ENCODE measurements around the gene APBB1IP.
"Not testable (repeated sequence)": the region's sequence is repeated elsewhere in the genome, so short reads cannot be mapped to it uniquely, and the experiment has no call there.

The APBB1IP gene

GRCh38 chr10:26557641-26558014 is 119.5 kb downstream of the APBB1IP start:
- Mint-ChIP-seq H3K36me3 (ENCODE audit: low read depth) (peaks cover 40% of the 10 kb centered on the region), H3K27me3 (ENCODE audit: low read depth) (no peaks in the 10 kb centered on the region), H3K4me1 (ENCODE audit: low read depth) (no peaks in the 10 kb centered on the region), H3K9me3 (no peaks in the 10 kb centered on the region), H3K27ac (no peak overlapping the region), H3K4me3 (no peak overlapping the region)

DNA sequence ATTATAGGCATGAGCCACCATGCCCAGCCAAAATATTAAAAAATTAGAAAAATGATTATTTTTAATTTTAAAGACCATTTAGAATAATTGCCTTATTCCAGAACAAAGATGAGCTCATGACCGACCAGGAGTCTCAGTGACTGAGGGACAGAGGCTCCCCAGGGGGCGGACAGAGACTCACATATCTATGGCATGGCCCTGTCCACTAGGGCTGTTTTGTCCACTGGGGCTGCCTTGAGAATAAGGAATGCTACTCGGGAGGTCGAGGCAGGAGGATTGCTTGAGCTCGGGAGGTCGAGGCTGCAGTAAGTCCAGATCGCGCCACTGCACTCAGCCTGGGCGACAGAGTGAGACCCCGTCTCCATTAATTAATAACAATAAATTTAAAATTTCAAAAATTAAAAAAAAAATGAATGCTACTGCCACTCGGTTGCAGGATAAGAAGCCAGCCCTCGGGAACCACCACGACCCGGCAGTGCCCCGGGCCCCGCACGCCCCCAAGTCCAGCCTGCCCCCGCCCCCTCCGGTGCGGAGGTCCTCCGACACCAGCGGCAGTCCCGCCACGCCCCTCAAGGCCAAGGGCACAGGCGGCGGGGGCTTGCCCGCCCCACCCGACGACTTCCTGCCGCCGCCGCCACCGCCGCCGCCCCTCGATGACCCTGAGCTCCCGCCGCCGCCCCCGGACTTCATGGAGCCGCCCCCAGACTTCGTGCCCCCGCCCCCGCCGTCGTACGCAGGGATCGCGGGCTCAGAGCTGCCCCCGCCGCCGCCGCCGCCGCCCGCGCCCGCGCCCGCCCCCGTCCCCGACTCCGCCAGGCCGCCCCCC is 128.6 kb downstream of the APBB1IP start:
- H3K27me3 Mint-ChIP-seq (ENCODE audit: low read depth), result no peaks in the 10 kb centered on the region
- H3K9me3 Mint-ChIP-seq, result peaks cover 5% of the 10 kb centered on the region
- no peaks in the 10 kb centered on the region for H3K4me1 Mint-ChIP-seq (ENCODE audit: low read depth)
- no peak overlapping the region for H3K27ac Mint-ChIP-seq
- no peak overlapping the region for H3K4me3 Mint-ChIP-seq
- peaks cover 59% of the 10 kb centered on the region for H3K36me3 Mint-ChIP-seq (ENCODE audit: low read depth)

DNA sequence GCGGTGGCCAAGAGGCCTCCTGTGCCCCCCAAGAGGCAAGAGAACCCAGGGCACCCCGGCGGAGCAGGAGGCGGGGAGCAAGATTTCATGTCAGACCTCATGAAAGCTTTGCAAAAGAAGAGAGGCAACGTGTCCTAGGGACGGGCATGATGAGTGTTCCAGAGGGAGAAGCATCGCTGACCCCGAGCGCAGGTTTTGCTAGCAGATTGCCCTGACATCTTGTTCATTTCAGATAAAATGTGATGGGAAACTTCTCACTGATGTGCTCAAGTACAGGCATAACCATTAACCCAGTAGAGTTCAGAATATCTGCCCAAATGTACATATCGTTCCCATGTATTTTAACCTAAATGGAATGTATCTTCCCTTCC is 129.2 kb downstream of the APBB1IP start:
- no peak overlapping the region for H3K4me3 Mint-ChIP-seq
- no peak overlapping the region for H3K27ac Mint-ChIP-seq
- H3K27me3 Mint-ChIP-seq (ENCODE audit: low read depth), result no peaks in the 10 kb centered on the region
- no peaks in the 10 kb centered on the region for H3K4me1 Mint-ChIP-seq (ENCODE audit: low read depth)
- H3K9me3 Mint-ChIP-seq, result peaks cover 5% of the 10 kb centered on the region
- H3K36me3 Mint-ChIP-seq (ENCODE audit: low read depth), result peaks cover 58% of the 10 kb centered on the region

DNA sequence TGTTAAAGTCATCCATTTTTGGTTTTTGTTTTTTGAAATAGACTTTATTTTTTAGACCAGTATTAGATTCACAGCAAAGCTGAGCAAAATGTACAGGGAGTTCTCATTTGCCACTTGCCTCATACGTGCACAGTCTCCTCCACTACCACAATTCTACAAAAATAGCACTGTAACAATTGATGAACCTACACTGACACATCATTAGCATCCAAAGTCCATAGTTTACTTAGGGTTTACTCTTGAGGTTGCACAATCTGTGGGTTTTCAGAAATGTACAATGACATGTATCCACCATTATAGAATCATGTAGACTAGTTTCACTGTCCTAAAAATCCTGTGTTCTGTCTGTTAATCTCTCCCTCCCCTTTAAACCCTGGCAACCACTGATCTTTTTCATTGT is 133.5 kb downstream of the APBB1IP start:
- Mint-ChIP-seq H3K4me1 (ENCODE audit: low read depth) (no peaks in the 10 kb centered on the region), H3K27ac (no peak overlapping the region), H3K27me3 (ENCODE audit: low read depth) (no peaks in the 10 kb centered on the region), H3K36me3 (ENCODE audit: low read depth) (peaks cover 50% of the 10 kb centered on the region), H3K9me3 (peaks cover 20% of the 10 kb centered on the region), H3K4me3 (no peak overlapping the region)

GRCh38 chr10:26573674-26574073 is 135.5 kb downstream of the APBB1IP start:
- H3K27ac Mint-ChIP-seq, result no peak overlapping the region
- no peak overlapping the region for H3K4me3 Mint-ChIP-seq

DNA sequence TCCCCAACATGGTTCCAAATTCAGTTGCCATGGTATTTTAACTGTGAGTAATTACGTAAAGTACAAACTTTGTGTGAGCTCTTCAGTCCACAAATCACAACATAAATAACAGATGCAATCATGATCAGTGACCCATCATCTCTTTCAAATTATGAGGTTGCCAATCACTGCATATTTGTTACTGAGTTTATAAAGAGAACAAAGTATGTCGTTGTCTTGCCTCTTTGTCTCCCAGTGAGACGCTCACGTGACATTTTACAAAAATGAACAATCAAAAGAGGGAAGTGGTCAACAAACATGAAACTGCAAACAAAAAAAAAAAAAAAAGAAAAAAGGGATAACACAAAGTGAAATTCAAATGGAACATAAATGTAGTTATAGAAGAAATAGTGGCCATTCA is 136.6 kb downstream of the APBB1IP start:
- Mint-ChIP-seq H3K27ac (no peak overlapping the region), H3K9me3 (peaks cover 20% of the 10 kb centered on the region), H3K4me1 (ENCODE audit: low read depth) (no peaks in the 10 kb centered on the region), H3K4me3 (no peak overlapping the region), H3K36me3 (ENCODE audit: low read depth) (peaks cover 31% of the 10 kb centered on the region), H3K27me3 (ENCODE audit: low read depth) (no peaks in the 10 kb centered on the region)

More at GRCh38 chr10:26573674-26574073, 135.5 kb downstream of the APBB1IP start:
- H3K36me3 Mint-ChIP-seq (ENCODE audit: low read depth), result peaks cover 36% of the 10 kb centered on the region
- peaks cover 20% of the 10 kb centered on the region for H3K9me3 Mint-ChIP-seq
- no peaks in the 10 kb centered on the region for H3K27me3 Mint-ChIP-seq (ENCODE audit: low read depth)
- H3K4me1 Mint-ChIP-seq (ENCODE audit: low read depth), result no peaks in the 10 kb centered on the region

GRCh38 chr10:26578371-26578770 is 140.2 kb downstream of the APBB1IP start:
- not testable (repeated sequence) for H3K27me3 Mint-ChIP-seq (ENCODE audit: low read depth)
- Mint-ChIP-seq H3K36me3 (ENCODE audit: low read depth) (peaks cover 12% of the 10 kb centered on the region), H3K9me3 (peaks cover 15% of the 10 kb centered on the region)

GRCh38 chr10:26579256-26580063 is 141.3 kb downstream of the APBB1IP start:
- no peak overlapping the region for H3K4me3 Mint-ChIP-seq
- H3K27ac Mint-ChIP-seq, result no peak overlapping the region
- no peaks in the 10 kb centered on the region for H3K4me1 Mint-ChIP-seq (ENCODE audit: low read depth)
- peaks cover 6% of the 10 kb centered on the region for H3K36me3 Mint-ChIP-seq (ENCODE audit: low read depth)
- H3K9me3 Mint-ChIP-seq, result peaks cover 10% of the 10 kb centered on the region
- H3K27me3 Mint-ChIP-seq (ENCODE audit: low read depth), result no peaks in the 10 kb centered on the region

More at GRCh38 chr10:26578371-26578770, 140.2 kb downstream of the APBB1IP start:
- H3K27ac Mint-ChIP-seq; H3K4me1 Mint-ChIP-seq (ENCODE audit: low read depth); H3K4me3 Mint-ChIP-seq: not testable (repeated sequence)

DNA sequence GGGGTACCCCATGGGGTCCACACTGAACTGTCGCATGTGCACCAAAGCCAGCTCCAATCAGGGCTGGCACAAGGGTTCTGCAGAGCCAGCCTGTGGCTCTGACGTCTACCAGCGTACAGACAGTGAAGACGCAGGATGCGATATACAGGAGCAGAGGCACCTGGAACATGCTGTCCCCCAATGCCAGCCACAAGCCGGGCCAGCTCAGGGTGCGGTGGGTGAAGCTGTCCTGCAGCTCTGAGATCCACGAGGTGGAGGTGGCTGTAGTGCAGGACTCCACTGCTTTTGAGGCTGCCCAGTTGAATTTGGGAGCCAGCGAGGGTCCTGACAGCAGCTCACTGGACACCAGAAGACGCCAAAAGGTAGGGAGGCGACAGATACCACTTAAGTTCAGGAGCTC is 148.1 kb downstream of the APBB1IP start:
- no peaks in the 10 kb centered on the region for H3K4me1 Mint-ChIP-seq (ENCODE audit: low read depth)
- H3K4me3 Mint-ChIP-seq, result no peak overlapping the region
- H3K36me3 Mint-ChIP-seq (ENCODE audit: low read depth), result no peaks in the 10 kb centered on the region
- H3K27ac Mint-ChIP-seq, result no peak overlapping the region
- no peaks in the 10 kb centered on the region for H3K9me3 Mint-ChIP-seq
- H3K27me3 Mint-ChIP-seq (ENCODE audit: low read depth), result no peaks in the 10 kb centered on the region

GRCh38 chr10:26588611-26589010 is 150.5 kb downstream of the APBB1IP start:
- no peaks in the 10 kb centered on the region for H3K4me1 Mint-ChIP-seq (ENCODE audit: low read depth)
- H3K27ac Mint-ChIP-seq, result no peak overlapping the region
- H3K36me3 Mint-ChIP-seq (ENCODE audit: low read depth), result no peaks in the 10 kb centered on the region
- no peaks in the 10 kb centered on the region for H3K27me3 Mint-ChIP-seq (ENCODE audit: low read depth)
- H3K4me3 Mint-ChIP-seq, result no peak overlapping the region
- no peaks in the 10 kb centered on the region for H3K9me3 Mint-ChIP-seq

DNA sequence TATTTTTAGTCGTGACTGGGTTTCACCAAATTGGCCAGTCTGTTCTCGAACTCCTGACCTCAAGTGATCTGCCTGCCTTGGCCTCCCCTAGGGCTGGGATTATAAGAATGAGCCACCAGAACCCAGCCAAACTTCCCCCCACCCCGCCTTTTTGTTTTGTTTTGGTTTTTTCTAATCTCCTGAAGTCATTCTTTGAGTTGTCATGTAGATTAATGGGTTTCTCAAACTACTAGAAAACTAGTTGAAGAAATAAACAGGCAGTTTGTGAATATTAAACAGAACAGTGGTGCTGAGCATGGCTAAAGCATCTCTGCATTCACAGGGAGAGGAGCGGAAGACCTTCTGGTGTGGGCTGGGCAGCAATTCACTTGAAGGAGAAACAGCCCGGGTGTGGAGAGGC is 151.7 kb downstream of the APBB1IP start:
- not testable (repeated sequence) for H3K9me3 Mint-ChIP-seq; H3K27ac Mint-ChIP-seq; H3K36me3 Mint-ChIP-seq (ENCODE audit: low read depth); H3K4me1 Mint-ChIP-seq (ENCODE audit: low read depth); H3K27me3 Mint-ChIP-seq (ENCODE audit: low read depth); H3K4me3 Mint-ChIP-seq

- H3K36me3 Mint-ChIP-seq (ENCODE audit: low read depth), result no peaks in the 10 kb centered on the region
- H3K9me3 Mint-ChIP-seq, result no peaks in the 10 kb centered on the region
- no peaks in the 10 kb centered on the region for H3K4me1 Mint-ChIP-seq (ENCODE audit: low read depth)
- H3K27ac Mint-ChIP-seq, result no peak overlapping the region
- no peak overlapping the region for H3K4me3 Mint-ChIP-seq
- no peaks in the 10 kb centered on the region for H3K27me3 Mint-ChIP-seq (ENCODE audit: low read depth)
Observed at GRCh38 chr10:26593896-26594295, 155.8 kb downstream of the APBB1IP start.

DNA sequence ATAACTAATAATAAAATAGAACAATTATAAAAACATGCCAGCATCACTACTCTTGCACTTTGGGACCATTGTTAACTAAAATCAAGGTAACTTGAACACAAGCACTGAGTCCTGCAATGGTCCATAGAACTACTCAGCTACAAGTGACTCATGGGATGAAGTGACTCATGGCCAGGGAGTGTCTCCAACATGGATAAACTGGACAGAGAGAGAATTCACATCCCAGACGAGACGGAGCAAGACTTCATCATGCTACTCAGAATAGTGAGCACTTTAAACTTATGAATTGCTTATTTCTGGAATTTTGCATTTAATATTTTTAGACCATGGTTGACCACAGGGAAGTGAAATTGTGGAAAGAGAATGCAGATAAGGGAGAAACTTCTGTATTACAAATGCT is 165.1 kb downstream of the APBB1IP start:
- H3K36me3 Mint-ChIP-seq (ENCODE audit: low read depth); H3K9me3 Mint-ChIP-seq; H3K4me3 Mint-ChIP-seq; H3K27ac Mint-ChIP-seq; H3K4me1 Mint-ChIP-seq (ENCODE audit: low read depth): not testable (repeated sequence)
- H3K27me3 Mint-ChIP-seq (ENCODE audit: low read depth), result peaks cover 15% of the 10 kb centered on the region

GRCh38 chr10:26604320-26605093 is 166.4 kb downstream of the APBB1IP start:
- H3K4me1 Mint-ChIP-seq (ENCODE audit: low read depth); H3K27ac Mint-ChIP-seq; H3K9me3 Mint-ChIP-seq; H3K36me3 Mint-ChIP-seq (ENCODE audit: low read depth); H3K4me3 Mint-ChIP-seq: not testable (repeated sequence)
- H3K27me3 Mint-ChIP-seq (ENCODE audit: low read depth), result peaks cover 16% of the 10 kb centered on the region

All from T-helper 1 cell treated with Interleukin-12 subunit alpha and Interleukin-12 subunit beta and Interleukin-4 antibody, amounts not matched to agents 30 μg/mL and 1 μg/mL, for 36 hours (primary cell).